GM12878 (cell line): ENCODE data around the gene SIX5. TPM values are rescaled to one million over a fixed set of nuclear protein-coding genes. Genes with fewer than 3 reads are reported as not detected.

Experiments used
- ATAC-seq: fragments of 200-7000 bp; cut with Tn5 transposase; 3 replicates; pipeline ENCODE4 v1.9.1; 2020; ENCODE audit warnings: mild to moderate bottlenecking, moderate library complexity
- BruUV-seq: library from RNA; stranded (reverse); fragments of 400-500 nt; replicated peaks from 2 replicates; lab custom pipeline; 2021; lab: Mats Ljungman, UMichigan
- CTCF ChIA-PET: fragments of 300-600 bp; sonication (Branson Sonifier 250); formaldehyde crosslinking; extraction: SDS; loops from one replicate; lab custom pipeline; 2021; ENCODE audit warnings: inconsistent platforms; lab: Yijun Ruan, JAX
- POLR2A ChIA-PET: fragments of 350-600 bp; formaldehyde crosslinking; extraction: SDS; loops from one replicate; lab custom pipeline; 2021; ENCODE audit warnings: inconsistent platforms; lab: Charles Lee
- RAD21 ChIA-PET: fragments of 300-600 bp; sonication (Branson Sonifier 250); formaldehyde crosslinking; loops from one replicate; lab custom pipeline; 2023; ENCODE audit warnings: antibody characterized with exemption; ENCODE audit not compliant: unreplicated experiment; lab: Charles Lee
- SMC1A ChIA-PET: fragments of 300-600 bp; sonication (Branson Sonifier 250); formaldehyde crosslinking; loops from one replicate; lab custom pipeline; 2023; ENCODE audit not compliant: unreplicated experiment, uncharacterized antibody; lab: Charles Lee
- DNase-seq: peaks from one replicate; pipeline ENCODE4 v3.0.0-alpha.2; 2011; ENCODE audit warnings: low read depth, low spot score
- FAIRE-seq: peaks from 3 replicates; lab custom pipeline; 2011; peaks lifted over from hg19 to GRCh38; lab: Jason Lieb, UNC
- H2AFZ ChIP-seq: 2 replicates; pipeline ENCODE4 v1.6.0; 2011; ENCODE audit warnings: low read depth, low read length, control low read depth; ENCODE audit not compliant: control insufficient read depth
- H3K27ac ChIP-seq: 2 replicates; pipeline ENCODE4 v1.5.1; 2011; ENCODE audit warnings: control low read depth; ENCODE audit not compliant: control insufficient read depth, insufficient read depth
- H3K27me3 ChIP-seq, 2 experiments: replicated peaks in 1 of 2; 2 replicates each; pipeline versions ENCODE4 v1.6.0 to v1.6.1; 2011; ENCODE audit warnings: low read length in 1 of 2; ENCODE audit not compliant: control insufficient read depth in 2 of 2, insufficient read depth in 2 of 2
- H3K36me3 ChIP-seq, 2 experiments: 2 replicates each; pipeline ENCODE4 v1.5.1; 2011; ENCODE audit warnings: low read length in 1 of 2; ENCODE audit not compliant: control insufficient read depth in 2 of 2, insufficient read depth in 2 of 2
- H3K4me1 ChIP-seq: 2 replicates; pipeline ENCODE4 v1.6.1; 2011; ENCODE audit warnings: mild to moderate bottlenecking, low read length, moderate library complexity, mixed read lengths; ENCODE audit not compliant: control insufficient read depth, insufficient read depth
- H3K4me2 ChIP-seq: 2 replicates; pipeline ENCODE4 v1.6.0; 2011; ENCODE audit warnings: control low read depth; ENCODE audit not compliant: control insufficient read depth, insufficient read depth
- H3K4me3 ChIP-seq: fragments of 200-600 bp; sonication (generic); 2 replicates; pipeline ENCODE4 v1.5.1; 2016
- H3K79me2 ChIP-seq: 2 replicates; pipeline ENCODE4 v1.6.0; 2011; ENCODE audit warnings: low read length; ENCODE audit not compliant: control insufficient read depth, insufficient read depth
- H3K9ac ChIP-seq: 2 replicates; pipeline ENCODE4 v1.8.0; 2011; ENCODE audit warnings: low read length, control low read depth, mixed read lengths; ENCODE audit not compliant: control insufficient read depth, insufficient read depth
- H3K9me3 ChIP-seq: replicated peaks from 3 replicates; pipeline ENCODE4 v1.5.1; 2011; ENCODE audit warnings: mild to moderate bottlenecking, low read length; ENCODE audit not compliant: control insufficient read depth, insufficient read depth
- H4K20me1 ChIP-seq: 2 replicates; pipeline ENCODE4 v1.6.0; 2011; ENCODE audit not compliant: control insufficient read depth, insufficient read depth
- DPF2 ChIP-seq: fragments of 450-650 bp; IDR thresholded peaks from 2 replicates; pipeline ENCODE4 v1.6.1; 2017; ENCODE audit warnings: mild to moderate bottlenecking
- HCFC1 ChIP-seq: fragments of 150-350 bp; IDR thresholded peaks from 2 replicates; pipeline ENCODE4 v1.6.1; 2014; ENCODE audit warnings: low read length
- SIX5 ChIP-seq: IDR thresholded peaks from 2 replicates; pipeline ENCODE4 v1.6.1; 2011; ENCODE audit warnings: mild to moderate bottlenecking, low read depth, low read length, moderate library complexity; ENCODE audit not compliant: severe bottlenecking
- SMARCA5 ChIP-seq: fragments of 450-650 bp; IDR thresholded peaks from 2 replicates; pipeline ENCODE4 v1.6.1; 2017; ENCODE audit warnings: mild to moderate bottlenecking
- SREBF1 ChIP-seq: IDR thresholded peaks from 2 replicates; pipeline ENCODE4 v1.6.1; 2012; ENCODE audit warnings: mild to moderate bottlenecking, low read length
- SRF ChIP-seq, 2 experiments: IDR thresholded peaks; 2 replicates each; pipeline ENCODE4 v1.6.1; 2011; ENCODE audit warnings: low read depth in 2 of 2, low read length in 2 of 2, mild to moderate bottlenecking in 1 of 2, moderate library complexity in 1 of 2
- WGBS: methylation state at CpG from one replicate; pipeline ENCODE4 v1.1.6; 2016; ENCODE audit warnings: low lambda C conversion rate; ENCODE audit not compliant: insufficient replicate concordance, insufficient coverage; ENCODE audit errors: missing lambda C conversion rate; 5-methylcytosine and 5-hydroxymethylcytosine counted together
- in situ Hi-C: fragments of 300-500 bp; cut with MboI; formaldehyde crosslinking; loops from 9 replicates; pipeline ENCODE4 v1.14.3; 2018; ENCODE audit warnings: mixed read lengths
- intact Hi-C: fragments of 100-400 bp; cut with micrococcal nuclease; formaldehyde crosslinking; loops from one replicate; pipeline ENCODE4 v1.14.2; 2022; ENCODE audit not compliant: unreplicated experiment
- polyA plus RNA-seq, 11 experiments: library from polyadenylated mRNA; depleted of rRNA in 4 of 11; unstranded in 6 of 11; stranded (reverse) in 5 of 11; fragments of >200 nt; fragmentation: Nextera tagmentation in 4 of 11; fragmentation: Illumina TruSeq in 1 of 11; extraction: Ambion mirVana in 4 of 11; extraction: Trizol in 1 of 11; gene quantifications; 1 replicate in 1 of 11; 2 replicates in 10 of 11; pipeline versions ENCODE4 v1.2.1 to v1.2.3, GENCODE V29; 2011 to 2016; ENCODE audit warnings: inconsistent platforms in 2 of 11, missing spikeins in 2 of 11, low read depth in 1 of 11
- total RNA-seq, 4 experiments: library from RNA; depleted of rRNA in 3 of 4; stranded (reverse); fragments of >200 nt in 3 of 4; fragmentation: Illumina TruSeq in 1 of 4; extraction: Trizol in 1 of 4; gene quantifications; 2 replicates each; pipeline versions ENCODE4 v1.2.1 to v1.2.3, GENCODE V29; 2013 to 2021
- TF ChIP-seq, protein P1 (sequence below): fragments of 450-650 bp; IDR thresholded peaks from 2 replicates; pipeline ENCODE4 v1.6.1; 2017; ENCODE audit warnings: mild to moderate bottlenecking
- TF ChIP-seq, protein P2 (sequence below): IDR thresholded peaks from 2 replicates; pipeline ENCODE4 v1.6.1; 2012; ENCODE audit warnings: low read length, inconsistent platforms
- TF ChIP-seq, protein P3 (sequence below): fragments of 450-650 bp; IDR thresholded peaks from 2 replicates; pipeline ENCODE4 v1.6.1; 2018; ENCODE audit warnings: mild to moderate bottlenecking, low read depth, moderate library complexity; ENCODE audit not compliant: partially characterized antibody
- TF ChIP-seq, protein P4 (sequence below): IDR thresholded peaks from 2 replicates; pipeline ENCODE4 v1.6.1; 2012; ENCODE audit warnings: low read depth, low read length, improper control_type of control experiment

Gene SIX5
- total and polyA plus RNA-seq, 10 of the 15 experiments (the other 5 are each of a cell fraction or from before 2014, with no cell fraction given) = 1.9 to 10.5 (median 3.0) TPM; not detected in 2

DNA sequence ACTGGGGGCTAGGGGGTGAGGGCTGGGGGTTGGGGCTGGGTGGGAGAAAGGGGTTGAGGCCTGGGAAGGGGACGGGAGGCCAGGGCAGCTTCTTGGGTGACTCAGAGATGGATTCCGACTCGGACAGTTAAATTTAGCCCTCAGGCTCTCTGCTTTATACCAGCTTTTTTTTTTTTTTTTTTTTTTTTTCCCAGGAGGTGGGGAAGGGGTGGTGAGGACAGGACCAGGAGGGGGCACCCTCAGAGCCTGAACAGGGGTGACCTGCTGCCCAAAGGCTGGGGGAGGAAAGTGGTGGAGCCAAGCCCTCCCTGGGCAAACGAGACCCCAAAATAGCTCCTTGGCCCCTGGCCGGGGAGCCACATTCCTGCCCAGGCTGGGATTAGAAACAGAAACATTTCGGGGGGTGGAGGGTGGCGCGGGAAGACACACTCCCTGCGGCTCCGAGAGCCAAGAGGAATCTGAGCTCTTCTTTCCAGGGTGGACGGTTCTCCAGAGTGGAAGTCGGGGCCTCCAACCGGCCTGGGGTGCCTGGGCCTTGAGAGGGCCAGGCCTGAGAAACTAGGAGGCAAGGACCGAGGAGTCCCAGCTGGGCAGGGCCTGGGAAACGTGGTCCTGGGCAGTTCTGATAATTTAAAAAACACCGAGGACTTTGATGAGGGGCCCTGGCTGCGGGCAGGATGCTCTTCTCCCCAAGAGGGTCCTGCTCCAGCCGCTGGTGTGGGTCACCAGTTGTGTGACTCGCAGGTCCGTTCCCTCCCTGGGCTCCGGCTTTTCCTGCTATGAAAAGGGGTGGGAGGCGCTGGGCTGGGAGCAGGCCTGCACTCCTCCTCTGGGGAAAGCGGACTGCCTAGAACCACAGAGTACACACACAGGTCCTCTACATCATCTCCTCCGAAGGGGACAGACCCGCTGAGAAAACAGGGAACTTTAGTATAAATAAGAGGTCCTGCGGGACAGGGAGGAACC, 14.1 kb upstream of the SIX5 start:
- H3K9ac ChIP-seq = no peak overlapping the region
- TF ChIP-seq, protein P1, sequence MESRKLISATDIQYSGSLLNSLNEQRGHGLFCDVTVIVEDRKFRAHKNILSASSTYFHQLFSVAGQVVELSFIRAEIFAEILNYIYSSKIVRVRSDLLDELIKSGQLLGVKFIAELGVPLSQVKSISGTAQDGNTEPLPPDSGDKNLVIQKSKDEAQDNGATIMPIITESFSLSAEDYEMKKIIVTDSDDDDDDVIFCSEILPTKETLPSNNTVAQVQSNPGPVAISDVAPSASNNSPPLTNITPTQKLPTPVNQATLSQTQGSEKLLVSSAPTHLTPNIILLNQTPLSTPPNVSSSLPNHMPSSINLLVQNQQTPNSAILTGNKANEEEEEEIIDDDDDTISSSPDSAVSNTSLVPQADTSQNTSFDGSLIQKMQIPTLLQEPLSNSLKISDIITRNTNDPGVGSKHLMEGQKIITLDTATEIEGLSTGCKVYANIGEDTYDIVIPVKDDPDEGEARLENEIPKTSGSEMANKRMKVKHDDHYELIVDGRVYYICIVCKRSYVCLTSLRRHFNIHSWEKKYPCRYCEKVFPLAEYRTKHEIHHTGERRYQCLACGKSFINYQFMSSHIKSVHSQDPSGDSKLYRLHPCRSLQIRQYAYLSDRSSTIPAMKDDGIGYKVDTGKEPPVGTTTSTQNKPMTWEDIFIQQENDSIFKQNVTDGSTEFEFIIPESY = no peak
- TF ChIP-seq, protein P2, sequence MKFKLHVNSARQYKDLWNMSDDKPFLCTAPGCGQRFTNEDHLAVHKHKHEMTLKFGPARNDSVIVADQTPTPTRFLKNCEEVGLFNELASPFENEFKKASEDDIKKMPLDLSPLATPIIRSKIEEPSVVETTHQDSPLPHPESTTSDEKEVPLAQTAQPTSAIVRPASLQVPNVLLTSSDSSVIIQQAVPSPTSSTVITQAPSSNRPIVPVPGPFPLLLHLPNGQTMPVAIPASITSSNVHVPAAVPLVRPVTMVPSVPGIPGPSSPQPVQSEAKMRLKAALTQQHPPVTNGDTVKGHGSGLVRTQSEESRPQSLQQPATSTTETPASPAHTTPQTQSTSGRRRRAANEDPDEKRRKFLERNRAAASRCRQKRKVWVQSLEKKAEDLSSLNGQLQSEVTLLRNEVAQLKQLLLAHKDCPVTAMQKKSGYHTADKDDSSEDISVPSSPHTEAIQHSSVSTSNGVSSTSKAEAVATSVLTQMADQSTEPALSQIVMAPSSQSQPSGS = no peak
- TF ChIP-seq HCFC1 (no peak), SRF (IDR thresholded peaks at IDR 0.05; ENCODE audit: low read depth in 2 of 2, low read length in 2 of 2) (no peak), SMARCA5 (no peak), DPF2 (no peak), SIX5 (no peak), SREBF1 (no peak)
- TF ChIP-seq, protein P3, sequence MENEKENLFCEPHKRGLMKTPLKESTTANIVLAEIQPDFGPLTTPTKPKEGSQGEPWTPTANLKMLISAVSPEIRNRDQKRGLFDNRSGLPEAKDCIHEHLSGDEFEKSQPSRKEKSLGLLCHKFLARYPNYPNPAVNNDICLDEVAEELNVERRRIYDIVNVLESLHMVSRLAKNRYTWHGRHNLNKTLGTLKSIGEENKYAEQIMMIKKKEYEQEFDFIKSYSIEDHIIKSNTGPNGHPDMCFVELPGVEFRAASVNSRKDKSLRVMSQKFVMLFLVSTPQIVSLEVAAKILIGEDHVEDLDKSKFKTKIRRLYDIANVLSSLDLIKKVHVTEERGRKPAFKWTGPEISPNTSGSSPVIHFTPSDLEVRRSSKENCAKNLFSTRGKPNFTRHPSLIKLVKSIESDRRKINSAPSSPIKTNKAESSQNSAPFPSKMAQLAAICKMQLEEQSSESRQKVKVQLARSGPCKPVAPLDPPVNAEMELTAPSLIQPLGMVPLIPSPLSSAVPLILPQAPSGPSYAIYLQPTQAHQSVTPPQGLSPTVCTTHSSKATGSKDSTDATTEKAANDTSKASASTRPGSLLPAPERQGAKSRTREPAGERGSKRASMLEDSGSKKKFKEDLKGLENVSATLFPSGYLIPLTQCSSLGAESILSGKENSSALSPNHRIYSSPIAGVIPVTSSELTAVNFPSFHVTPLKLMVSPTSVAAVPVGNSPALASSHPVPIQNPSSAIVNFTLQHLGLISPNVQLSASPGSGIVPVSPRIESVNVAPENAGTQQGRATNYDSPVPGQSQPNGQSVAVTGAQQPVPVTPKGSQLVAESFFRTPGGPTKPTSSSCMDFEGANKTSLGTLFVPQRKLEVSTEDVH = no peak
- TF ChIP-seq, protein P4, sequence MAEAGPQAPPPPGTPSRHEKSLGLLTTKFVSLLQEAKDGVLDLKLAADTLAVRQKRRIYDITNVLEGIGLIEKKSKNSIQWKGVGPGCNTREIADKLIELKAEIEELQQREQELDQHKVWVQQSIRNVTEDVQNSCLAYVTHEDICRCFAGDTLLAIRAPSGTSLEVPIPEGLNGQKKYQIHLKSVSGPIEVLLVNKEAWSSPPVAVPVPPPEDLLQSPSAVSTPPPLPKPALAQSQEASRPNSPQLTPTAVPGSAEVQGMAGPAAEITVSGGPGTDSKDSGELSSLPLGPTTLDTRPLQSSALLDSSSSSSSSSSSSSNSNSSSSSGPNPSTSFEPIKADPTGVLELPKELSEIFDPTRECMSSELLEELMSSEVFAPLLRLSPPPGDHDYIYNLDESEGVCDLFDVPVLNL = no peak

More for the DNA sequence above, 14.1 kb upstream of the SIX5 start:
- BruUV-seq = no TSS peak
- ChIA-PET RAD21 (interaction anchor here (1.8 kb wide), 1 partner anchor 90 kb away, joined by 3 read pairs; the partner anchor contains the start of gene QPCTL), POLR2A (interaction anchor here (0.5 to 0.6 kb wide), 3 partner anchors 66 to 251 kb away, joined by 3 read pairs; no protein-coding TSS in a partner anchor), CTCF (interaction anchor here (1.3 kb wide), 1 partner anchor 13 kb away, joined by 4 read pairs; no protein-coding TSS in a partner anchor), SMC1A (no interaction called here)
- H3K4me3 ChIP-seq = no peak overlapping the region
- H2AFZ ChIP-seq = no peak overlapping the region
- H3K4me2 ChIP-seq = no peak overlapping the region
- H3K27ac ChIP-seq = no peak overlapping the region
- in situ Hi-C loops (no loop called here), intact Hi-C loops (no loop called here)
- no peak for DNase-seq
- no peak for FAIRE-seq
- no peaks in the 10 kb centered on the region for H3K27me3 ChIP-seq
- H4K20me1 ChIP-seq = no peaks in the 10 kb centered on the region
- peaks cover 0 to 2% of the 10 kb centered on the region in 2 experiments; a peak in 1 of 4 replicates for H3K36me3 ChIP-seq
- no peak for ATAC-seq
- peaks cover 11% of the 10 kb centered on the region for H3K4me1 ChIP-seq
- WGBS = 88% methylated on average over 26 of the region's 26 CpGs
- H3K9me3 ChIP-seq = no peaks in the 10 kb centered on the region
- H3K79me2 ChIP-seq = no peaks in the 10 kb centered on the region
